Measurements from ENCODE around the gene PUM1.

The PUM1 gene

GRCh38 chr1:30929135-30929889 is 136.2 kb downstream of the PUM1 start:
- DNase-seq (ENCODE audit: low read depth), result peak; percentile 23

- no peak for DNase-seq (ENCODE audit: low read depth)
These were observed 136.8 kb downstream of the PUM1 start for GRCh38 chr1:30928789-30929134.

GRCh38 chr1:30928171-30928570 is 137.3 kb downstream of the PUM1 start:
- no peak for DNase-seq (ENCODE audit: low read depth)

GRCh38 chr1:30927448-30927847 is 138.1 kb downstream of the PUM1 start:
- no peak for DNase-seq (ENCODE audit: low read depth)

GRCh38 chr1:30923597-30923996 is 141.9 kb downstream of the PUM1 start:
- no peak for DNase-seq (ENCODE audit: low read depth)

GRCh38 chr1:30920827-30921226 is 144.7 kb downstream of the PUM1 start:
- peak; percentile 69 for DNase-seq (ENCODE audit: low read depth)

- DNase-seq (ENCODE audit: low read depth), result peak; percentile 25
These were observed 146.3 kb downstream of the PUM1 start for GRCh38 chr1:30919025-30919881.

GRCh38 chr1:30916296-30916695 is 149.2 kb downstream of the PUM1 start:
- no peak for DNase-seq (ENCODE audit: low read depth)

- no peak for DNase-seq (ENCODE audit: low read depth)
These were observed 149.9 kb downstream of the PUM1 start for GRCh38 chr1:30915491-30916230.

- DNase-seq (ENCODE audit: low read depth), result no peak
These were observed 150.6 kb downstream of the PUM1 start for GRCh38 chr1:30914931-30915330.

- no peak for DNase-seq (ENCODE audit: low read depth)
These were observed 151.0 kb downstream of the PUM1 start for GRCh38 chr1:30914587-30914922.

GRCh38 chr1:30912913-30913652 is 152.4 kb downstream of the PUM1 start:
- peak; percentile 28 for DNase-seq (ENCODE audit: low read depth)

- DNase-seq (ENCODE audit: low read depth), result no peak
These were observed 153.3 kb downstream of the PUM1 start for GRCh38 chr1:30912224-30912623.

- DNase-seq (ENCODE audit: low read depth), result peak; percentile 79
These were observed 154.2 kb downstream of the PUM1 start for GRCh38 chr1:30911059-30911954.

- no peak for DNase-seq (ENCODE audit: low read depth)
These were observed 156.0 kb downstream of the PUM1 start for GRCh38 chr1:30909365-30910068.

- no peak for DNase-seq (ENCODE audit: low read depth)
These were observed 156.7 kb downstream of the PUM1 start, which contains the start of gene SDC3 for GRCh38 chr1:30908696-30909364. TSS of gene SDC3 (minus strand) at chr1:30908758. CDS start at chr1:30908586, 172 bp downstream.

- DNase-seq (ENCODE audit: low read depth), result no peak
These were observed 157.2 kb downstream of the PUM1 start for GRCh38 chr1:30908316-30908695.

- no peak for DNase-seq (ENCODE audit: low read depth)
These were observed 157.8 kb downstream of the PUM1 start for GRCh38 chr1:30907481-30908315.
